ENCODE results near the gene BCAS3.
"Not testable (repeated sequence)": the region's sequence is repeated elsewhere in the genome, so short reads cannot be mapped to it uniquely, and the experiment has no call there.

The BCAS3 gene

DNA sequence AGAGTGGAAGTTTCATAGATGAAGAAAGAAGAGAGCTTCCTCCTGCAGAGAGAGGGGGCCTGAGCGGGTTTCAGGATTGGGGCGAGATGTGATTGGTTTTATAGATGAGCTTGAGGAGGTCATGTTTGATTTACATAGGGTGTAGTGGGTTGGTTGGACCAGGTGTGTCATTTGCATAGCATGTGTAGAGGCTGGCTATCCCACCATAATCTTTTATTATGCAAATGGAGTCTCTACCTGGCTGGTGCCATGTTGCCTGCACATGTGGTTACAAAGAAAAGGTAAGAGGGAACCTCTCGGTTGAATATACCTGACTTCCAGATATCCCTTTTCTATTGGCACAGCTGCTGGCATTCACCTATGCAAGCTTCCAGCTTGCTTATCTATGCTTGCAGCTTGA, 228.1 kb downstream of the BCAS3 start:
- no peak for TF ChIP-seq Cebpa-rat (IDR thresholded peaks at IDR 0.05)
- no peaks in the 10 kb centered on the region for H3K4me1 ChIP-seq
- H3K4me3 ChIP-seq: no peak overlapping the region
- H4K20me1 ChIP-seq: no peaks in the 10 kb centered on the region
- H3K9ac ChIP-seq: no peak overlapping the region
- H3K4me2 ChIP-seq: no peak overlapping the region
- H3K27me3 ChIP-seq: no peaks in the 10 kb centered on the region
- H3K27ac ChIP-seq: no peak overlapping the region
- no peaks in the 10 kb centered on the region for H3K36me3 ChIP-seq
- H3K9me3 ChIP-seq: no peaks in the 10 kb centered on the region

DNA sequence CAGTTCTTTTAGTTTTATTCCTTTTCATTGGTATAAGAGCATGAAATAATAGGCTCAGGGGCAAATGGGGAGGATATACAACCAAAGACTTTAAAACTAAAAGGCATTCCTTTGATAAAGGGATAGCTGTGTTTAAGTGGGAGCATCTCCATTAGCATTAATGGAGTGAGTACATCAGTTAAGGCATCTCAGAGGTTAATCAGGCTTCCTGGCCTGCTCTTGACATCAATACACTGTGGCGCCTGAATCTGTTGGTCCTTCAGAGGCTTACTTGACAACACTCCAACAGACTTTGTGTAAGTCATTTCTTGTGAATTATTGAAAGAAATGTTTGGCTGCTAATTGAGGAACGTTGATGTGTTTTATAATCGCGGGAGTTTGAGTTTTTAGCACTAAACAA, 230.7 kb downstream of the BCAS3 start:
- Histone ChIP-seq H3K4me1 (no peaks in the 10 kb centered on the region), H4K20me1 (no peaks in the 10 kb centered on the region), H3K27me3 (no peaks in the 10 kb centered on the region), H3K4me2 (no peak overlapping the region), H3K9ac (no peak overlapping the region), H3K4me3 (no peak overlapping the region), H3K9me3 (no peaks in the 10 kb centered on the region), H3K36me3 (no peaks in the 10 kb centered on the region), H3K27ac (no peak overlapping the region)
- no peak for TF ChIP-seq Cebpa-rat (IDR thresholded peaks at IDR 0.05)

DNA sequence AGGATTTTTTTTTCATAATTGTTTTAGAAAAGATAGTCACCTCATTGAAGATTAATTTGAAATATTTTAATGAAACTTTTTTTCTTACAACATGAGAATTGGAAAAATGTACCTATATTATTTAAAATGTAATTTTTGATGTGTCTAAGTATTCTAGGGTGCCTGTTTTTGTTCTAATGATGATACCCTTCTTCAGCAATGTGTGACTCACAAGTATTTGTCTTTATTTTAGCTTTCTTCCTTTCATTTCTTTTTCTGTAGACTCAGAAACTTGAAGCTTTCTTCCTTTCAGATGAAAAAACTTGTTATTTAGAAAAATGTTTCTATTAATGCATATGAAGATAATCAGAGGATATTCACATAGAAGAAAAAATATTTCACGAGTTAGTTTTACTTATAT, 231.8 kb downstream of the BCAS3 start:
- Histone ChIP-seq H3K4me2 (no peak overlapping the region), H3K27me3 (no peaks in the 10 kb centered on the region), H3K9me3 (no peaks in the 10 kb centered on the region), H3K4me1 (no peaks in the 10 kb centered on the region), H3K9ac (no peak overlapping the region), H3K27ac (no peak overlapping the region), H3K4me3 (no peak overlapping the region), H4K20me1 (no peaks in the 10 kb centered on the region), H3K36me3 (no peaks in the 10 kb centered on the region)
- no peak for TF ChIP-seq Cebpa-rat (IDR thresholded peaks at IDR 0.05)

DNA sequence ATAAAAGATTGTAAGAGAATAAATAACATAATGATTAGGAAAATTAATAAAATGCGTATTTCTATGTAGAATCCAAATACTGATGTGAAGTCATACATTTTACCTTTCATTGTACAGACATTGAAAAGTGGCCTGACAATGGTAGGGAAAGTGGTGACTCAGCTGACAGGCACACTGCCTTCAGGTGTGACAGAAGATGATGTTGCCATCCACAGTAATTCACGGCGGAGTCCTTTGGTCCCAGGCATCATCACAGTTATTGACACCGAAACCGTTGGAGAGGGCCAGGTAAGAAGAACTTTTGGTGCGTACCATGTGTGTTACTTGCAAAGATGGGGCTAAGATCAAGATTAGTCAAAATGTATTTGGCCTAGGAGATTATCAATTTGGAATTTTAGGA, 232.8 kb downstream of the BCAS3 start:
- no peak overlapping the region for H3K9ac ChIP-seq
- no peaks in the 10 kb centered on the region for H4K20me1 ChIP-seq
- no peak overlapping the region for H3K27ac ChIP-seq
- no peak for TF ChIP-seq Cebpa-rat (IDR thresholded peaks at IDR 0.05)
- no peak overlapping the region for H3K4me2 ChIP-seq
- no peaks in the 10 kb centered on the region for H3K27me3 ChIP-seq
- H3K9me3 ChIP-seq: no peaks in the 10 kb centered on the region
- H3K4me3 ChIP-seq: no peak overlapping the region
- no peaks in the 10 kb centered on the region for H3K4me1 ChIP-seq
- H3K36me3 ChIP-seq: no peaks in the 10 kb centered on the region

DNA sequence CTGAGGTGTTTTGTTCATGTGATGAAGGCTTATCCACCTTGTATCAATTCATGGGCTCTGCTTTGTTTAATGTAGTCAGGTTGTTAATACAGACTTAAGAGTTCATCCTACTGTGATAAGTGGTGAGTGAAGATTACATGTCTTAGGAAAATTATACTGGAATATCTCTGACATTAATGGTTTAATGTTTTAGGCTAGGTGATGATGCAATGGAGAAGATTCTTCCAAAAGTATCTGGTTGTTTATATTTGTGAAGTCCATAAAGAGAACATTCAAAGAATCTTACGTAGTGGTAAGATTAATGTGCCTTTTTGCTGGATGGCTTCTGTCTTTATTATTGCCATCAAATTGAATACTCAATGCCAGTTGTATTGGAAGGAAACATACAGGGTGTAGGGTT, 236.4 kb downstream of the BCAS3 start:
- no peaks in the 10 kb centered on the region for H4K20me1 ChIP-seq
- H3K9me3 ChIP-seq: peaks cover 7% of the 10 kb centered on the region; the same call in 1 of the 2 replicates
- no peak overlapping the region for H3K4me3 ChIP-seq
- H3K9ac ChIP-seq: no peak overlapping the region
- no peaks in the 10 kb centered on the region for H3K4me1 ChIP-seq
- H3K4me2 ChIP-seq: no peak overlapping the region
- no peaks in the 10 kb centered on the region for H3K27me3 ChIP-seq
- no peak overlapping the region for H3K27ac ChIP-seq
- no peaks in the 10 kb centered on the region for H3K36me3 ChIP-seq
- TF ChIP-seq Cebpa-rat (IDR thresholded peaks at IDR 0.05): no peak

DNA sequence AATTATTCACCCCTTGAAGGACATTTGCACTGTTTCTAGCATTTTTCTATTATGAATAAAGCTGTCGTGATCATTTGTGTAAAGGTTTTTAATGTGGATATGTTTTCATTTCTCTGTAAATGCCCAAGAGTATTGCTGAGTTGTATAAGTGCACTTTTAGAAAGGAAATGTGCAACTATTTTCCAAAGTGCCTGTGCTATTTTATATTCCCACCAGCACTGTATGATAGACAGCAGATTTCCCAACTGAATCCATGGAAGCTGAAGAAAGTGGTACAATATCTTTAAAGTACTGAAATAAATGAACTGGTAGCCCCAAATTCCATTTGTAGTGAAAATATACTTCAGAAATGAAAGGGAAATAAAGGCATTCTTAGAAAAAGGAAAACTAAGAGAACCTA, 238.4 kb downstream of the BCAS3 start:
- no peaks in the 10 kb centered on the region for H3K36me3 ChIP-seq
- no peaks in the 10 kb centered on the region for H4K20me1 ChIP-seq
- no peak overlapping the region for H3K9ac ChIP-seq
- H3K4me2 ChIP-seq: no peak overlapping the region
- no peak overlapping the region for H3K27ac ChIP-seq
- no peak overlapping the region for H3K4me3 ChIP-seq
- H3K9me3 ChIP-seq: peaks cover 7% of the 10 kb centered on the region; the same call in 1 of the 2 replicates
- TF ChIP-seq Cebpa-rat (IDR thresholded peaks at IDR 0.05): no peak
- no peaks in the 10 kb centered on the region for H3K27me3 ChIP-seq
- H3K4me1 ChIP-seq: no peaks in the 10 kb centered on the region

DNA sequence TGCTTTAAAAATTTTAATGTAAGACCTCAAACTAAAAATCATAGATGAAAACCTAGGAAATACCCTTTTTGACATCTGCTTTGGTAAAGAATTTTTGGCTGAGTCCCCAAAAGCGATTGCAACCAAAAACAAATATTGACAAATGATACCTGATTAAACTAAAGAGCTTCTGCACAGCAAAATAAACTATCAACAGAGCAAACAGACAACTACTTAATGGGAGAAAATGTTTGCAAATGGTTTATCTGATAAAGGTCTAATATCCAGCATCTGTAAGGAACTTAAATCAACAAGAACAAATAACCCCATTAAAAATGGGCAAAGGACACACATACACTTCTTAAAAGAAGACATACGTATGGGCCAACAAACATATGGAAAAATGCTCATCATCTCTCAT, 242.5 kb downstream of the BCAS3 start:
- no peak for TF ChIP-seq Cebpa-rat (IDR thresholded peaks at IDR 0.05)
- H4K20me1 ChIP-seq: no peaks in the 10 kb centered on the region
- no peaks in the 10 kb centered on the region for H3K4me1 ChIP-seq
- no peak overlapping the region for H3K27ac ChIP-seq
- no peak overlapping the region for H3K4me2 ChIP-seq
- H3K9me3 ChIP-seq: peaks cover 7% of the 10 kb centered on the region; the same call in 1 of the 2 replicates
- H3K9ac ChIP-seq: no peak overlapping the region
- H3K4me3 ChIP-seq: no peak overlapping the region
- H3K36me3 ChIP-seq: no peaks in the 10 kb centered on the region
- no peaks in the 10 kb centered on the region for H3K27me3 ChIP-seq

DNA sequence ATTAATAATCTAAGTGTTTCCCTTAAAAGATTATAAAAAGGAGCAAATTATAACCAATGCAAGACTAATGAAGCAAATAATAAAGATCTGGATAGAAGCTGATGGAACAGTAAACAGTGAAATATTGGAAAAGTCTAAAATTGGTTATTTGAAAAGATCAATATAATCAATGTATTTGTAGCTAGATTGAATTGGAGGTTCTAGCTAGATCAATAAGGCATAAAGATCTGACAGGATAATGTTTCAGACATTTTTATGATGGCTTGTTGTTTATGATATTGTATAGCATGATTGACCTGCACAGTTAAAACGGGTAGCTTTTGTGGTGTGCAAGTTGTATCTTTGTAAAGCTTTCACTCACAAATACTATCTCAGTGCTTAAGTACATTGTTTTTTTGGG, 245.3 kb downstream of the BCAS3 start:
- Histone ChIP-seq H3K4me2 (no peak overlapping the region), H3K4me1 (no peaks in the 10 kb centered on the region), H3K27ac (no peak overlapping the region), H3K4me3 (no peak overlapping the region), H3K9ac (no peak overlapping the region), H4K20me1 (no peaks in the 10 kb centered on the region), H3K36me3 (no peaks in the 10 kb centered on the region), H3K9me3 (no peaks in the 10 kb centered on the region), H3K27me3 (no peaks in the 10 kb centered on the region)
- TF ChIP-seq Cebpa-rat (IDR thresholded peaks at IDR 0.05): no peak

DNA sequence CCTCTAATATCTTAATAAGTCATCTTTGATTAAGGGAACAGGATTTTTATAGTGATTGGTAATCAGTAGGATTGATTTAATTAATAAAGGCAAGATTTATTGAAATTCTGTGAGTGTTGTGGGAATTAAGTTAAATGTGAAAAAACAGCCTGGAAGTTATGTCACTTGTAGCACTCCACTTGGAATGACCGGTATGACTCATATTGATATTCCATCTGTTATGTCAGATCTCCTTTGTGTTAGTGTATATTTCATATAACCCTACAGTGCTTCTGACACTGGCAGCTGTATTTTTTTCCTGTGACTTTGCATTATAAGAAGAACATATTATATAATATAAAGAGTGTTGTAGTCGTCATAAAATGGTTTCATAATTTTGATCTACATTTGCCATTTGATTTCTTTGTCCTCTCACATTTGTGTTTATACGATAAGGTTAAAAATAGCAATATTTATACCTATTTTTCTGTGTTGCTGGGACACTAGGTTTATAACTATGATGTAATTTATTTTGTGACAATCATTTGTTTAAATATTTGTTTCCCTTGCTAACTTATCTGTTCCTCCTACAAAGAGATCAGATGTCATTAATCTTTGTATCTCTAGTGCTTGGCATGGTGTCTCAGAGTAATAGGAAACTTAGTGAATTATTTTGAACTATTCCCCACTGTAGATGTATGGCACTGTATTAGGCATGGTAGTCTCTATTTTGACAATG, 249.0 kb downstream of the BCAS3 start:
- Histone ChIP-seq H3K4me2 (no peak overlapping the region), H3K4me3 (no peak overlapping the region), H4K20me1 (no peaks in the 10 kb centered on the region), H3K27me3 (no peaks in the 10 kb centered on the region), H3K9me3 (no peaks in the 10 kb centered on the region), H3K27ac (no peak overlapping the region), H3K36me3 (no peaks in the 10 kb centered on the region), H3K4me1 (no peaks in the 10 kb centered on the region), H3K9ac (no peak overlapping the region)
- no peak for TF ChIP-seq Cebpa-rat (IDR thresholded peaks at IDR 0.05)

DNA sequence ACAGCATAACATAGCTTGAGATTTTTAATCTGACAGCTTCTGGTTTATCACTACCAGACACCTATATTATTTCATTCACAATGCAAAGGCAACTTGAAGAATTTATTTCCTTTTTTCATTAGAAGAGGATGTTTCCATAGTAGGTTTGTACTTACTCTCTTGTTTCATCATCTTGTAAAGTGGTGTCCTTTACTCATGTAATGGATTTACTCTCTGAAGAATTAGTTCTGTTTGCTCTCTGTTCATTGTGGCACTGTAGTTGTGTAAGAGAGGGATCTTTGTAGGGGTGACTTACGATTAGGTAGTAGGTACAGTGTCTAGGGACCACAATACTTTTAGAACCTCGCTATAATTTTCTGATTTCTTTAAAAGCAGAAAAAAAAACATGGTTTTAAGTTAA, 256.1 kb downstream of the BCAS3 start:
- TF ChIP-seq Cebpa-rat (IDR thresholded peaks at IDR 0.05): no peak

DNA sequence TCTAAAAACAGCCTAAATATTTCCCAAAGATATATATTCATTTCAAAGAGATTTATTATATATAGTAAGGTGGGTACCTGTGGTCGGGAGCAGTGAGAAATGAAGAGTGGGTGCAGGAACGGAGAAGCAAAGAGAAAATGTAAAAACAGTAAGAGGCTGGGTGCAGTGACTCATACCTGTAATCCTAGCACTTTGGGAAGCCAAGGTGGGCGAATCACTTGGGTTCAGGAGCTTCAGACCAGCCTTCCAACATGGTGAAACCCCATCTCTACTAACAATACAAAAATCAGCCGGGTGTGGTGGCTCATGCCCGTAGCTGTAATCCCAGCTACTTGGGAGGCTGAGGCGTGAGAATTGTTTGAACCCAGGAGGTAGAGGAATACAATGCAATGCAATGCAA, 257.1 kb downstream of the BCAS3 start:
- Histone ChIP-seq H3K9ac (no peak overlapping the region), H3K9me3 (no peaks in the 10 kb centered on the region)
- no peak for TF ChIP-seq Cebpa-rat (IDR thresholded peaks at IDR 0.05)

More for the DNA sequence above, 256.1 kb downstream of the BCAS3 start:
- no peaks in the 10 kb centered on the region for H3K4me1 ChIP-seq
- no peak overlapping the region for H3K4me2 ChIP-seq
- H3K27me3 ChIP-seq: no peaks in the 10 kb centered on the region
- H3K27ac ChIP-seq: no peak overlapping the region
- H3K9me3 ChIP-seq: no peaks in the 10 kb centered on the region
- no peak overlapping the region for H3K4me3 ChIP-seq
- no peaks in the 10 kb centered on the region for H4K20me1 ChIP-seq
- H3K36me3 ChIP-seq: no peaks in the 10 kb centered on the region
- no peak overlapping the region for H3K9ac ChIP-seq

DNA sequence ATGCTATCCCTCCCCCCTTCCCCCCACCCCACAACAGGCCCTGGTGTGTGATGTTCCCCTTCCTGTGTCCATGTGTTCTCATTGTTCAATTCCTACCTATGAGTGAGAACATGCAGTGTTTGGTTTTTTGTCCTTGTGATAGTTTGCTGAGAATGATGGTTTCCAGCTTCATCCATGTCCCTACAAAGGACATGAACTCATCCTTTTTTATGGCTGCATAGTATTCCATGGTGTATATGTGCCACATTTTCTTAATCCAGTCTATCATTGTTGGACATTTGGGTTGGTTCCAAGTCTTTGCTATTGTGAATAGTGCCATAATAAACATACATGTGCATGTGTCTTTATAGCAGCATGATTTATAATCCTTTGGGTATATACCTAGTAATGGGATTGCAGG, 258.3 kb downstream of the BCAS3 start:
- not testable (repeated sequence) for H4K20me1 ChIP-seq, H3K27ac ChIP-seq, H3K36me3 ChIP-seq, H3K9ac ChIP-seq, H3K27me3 ChIP-seq, H3K4me3 ChIP-seq, H3K4me1 ChIP-seq, H3K9me3 ChIP-seq, H3K4me2 ChIP-seq

More for the DNA sequence above, 257.1 kb downstream of the BCAS3 start:
- Histone ChIP-seq H3K27ac (no peak overlapping the region), H3K4me2 (no peak overlapping the region), H3K4me3 (no peak overlapping the region), H3K27me3 (no peaks in the 10 kb centered on the region), H3K4me1 (no peaks in the 10 kb centered on the region), H3K36me3 (no peaks in the 10 kb centered on the region), H4K20me1 (no peaks in the 10 kb centered on the region)

Measured in BLaER1 (cell line).